ENCODE data around the gene TPRG1L.

TPRG1L gene

GRCh38 chr1:3663999-3664699 is 39.3 kb downstream of the TPRG1L start:
- TF ChIP-seq POLR2AphosphoS5 (IDR thresholded peaks at IDR 0.05; ENCODE audit: low read depth, low read length) (no peak), FOXP2 (optimal IDR thresholded peaks at IDR 0.05; ENCODE audit: borderline replicate concordance, extremely low read depth, extremely low read length, insufficient read depth) (no peak), REST (IDR thresholded peaks at IDR 0.05; ENCODE audit: insufficient read depth in 1 of 2, low read depth in 2 of 2, low read length in 2 of 2) (no peak), SIN3A (IDR thresholded peaks at IDR 0.05; ENCODE audit: borderline replicate concordance, insufficient read depth, low read length) (no peak), TAF1 (IDR thresholded peaks at IDR 0.05; ENCODE audit: borderline replicate concordance, insufficient read depth, low read length) (no peak)

- TF ChIP-seq TAF1 (IDR thresholded peaks at IDR 0.05; ENCODE audit: borderline replicate concordance, insufficient read depth, low read length) (no peak), FOXP2 (optimal IDR thresholded peaks at IDR 0.05; ENCODE audit: borderline replicate concordance, extremely low read depth, extremely low read length, insufficient read depth) (no peak), POLR2AphosphoS5 (IDR thresholded peaks at IDR 0.05; ENCODE audit: low read depth, low read length) (no peak), SIN3A (IDR thresholded peaks at IDR 0.05; ENCODE audit: borderline replicate concordance, insufficient read depth, low read length) (no peak), REST (IDR thresholded peaks at IDR 0.05; ENCODE audit: insufficient read depth in 1 of 2, low read depth in 2 of 2, low read length in 2 of 2) (no peak)
Measured at GRCh38 chr1:3664700-3665375, 40.0 kb downstream of the TPRG1L start.

GRCh38 chr1:3668148-3668547 is 43.3 kb downstream of the TPRG1L start:
- TF ChIP-seq SIN3A (IDR thresholded peaks at IDR 0.05; ENCODE audit: borderline replicate concordance, insufficient read depth, low read length), result no peak
- TF ChIP-seq POLR2AphosphoS5 (IDR thresholded peaks at IDR 0.05; ENCODE audit: low read depth, low read length), result no peak
- TF ChIP-seq TAF1 (IDR thresholded peaks at IDR 0.05; ENCODE audit: borderline replicate concordance, insufficient read depth, low read length), result no peak
- TF ChIP-seq FOXP2 (optimal IDR thresholded peaks at IDR 0.05; ENCODE audit: borderline replicate concordance, extremely low read depth, extremely low read length, insufficient read depth), result no peak
- no peak for TF ChIP-seq REST (IDR thresholded peaks at IDR 0.05; ENCODE audit: insufficient read depth in 1 of 2, low read depth in 2 of 2, low read length in 2 of 2)

GRCh38 chr1:3668585-3669300 is 43.9 kb downstream of the TPRG1L start:
- TF ChIP-seq REST (IDR thresholded peaks at IDR 0.05; ENCODE audit: insufficient read depth in 1 of 2, low read depth in 2 of 2, low read length in 2 of 2) (no peak), POLR2AphosphoS5 (IDR thresholded peaks at IDR 0.05; ENCODE audit: low read depth, low read length) (no peak), SIN3A (IDR thresholded peaks at IDR 0.05; ENCODE audit: borderline replicate concordance, insufficient read depth, low read length) (no peak), FOXP2 (optimal IDR thresholded peaks at IDR 0.05; ENCODE audit: borderline replicate concordance, extremely low read depth, extremely low read length, insufficient read depth) (no peak), TAF1 (IDR thresholded peaks at IDR 0.05; ENCODE audit: borderline replicate concordance, insufficient read depth, low read length) (no peak)

Measured in PFSK-1 (cell line).